Smooth muscle cell of the umbilical artery (primary cell): ENCODE measurements around the gene ANOS1. TPM values are rescaled to one million over a fixed set of nuclear protein-coding genes. Genes with fewer than 3 reads are reported as not detected.

Source experiments
- total RNA-seq: library from RNA; depleted of rRNA; stranded (reverse); fragments of >200 nt; gene quantifications from 2 replicates; pipeline ENCODE4 v1.2.3, GENCODE V29; 2014

ANOS1 gene, protein sequence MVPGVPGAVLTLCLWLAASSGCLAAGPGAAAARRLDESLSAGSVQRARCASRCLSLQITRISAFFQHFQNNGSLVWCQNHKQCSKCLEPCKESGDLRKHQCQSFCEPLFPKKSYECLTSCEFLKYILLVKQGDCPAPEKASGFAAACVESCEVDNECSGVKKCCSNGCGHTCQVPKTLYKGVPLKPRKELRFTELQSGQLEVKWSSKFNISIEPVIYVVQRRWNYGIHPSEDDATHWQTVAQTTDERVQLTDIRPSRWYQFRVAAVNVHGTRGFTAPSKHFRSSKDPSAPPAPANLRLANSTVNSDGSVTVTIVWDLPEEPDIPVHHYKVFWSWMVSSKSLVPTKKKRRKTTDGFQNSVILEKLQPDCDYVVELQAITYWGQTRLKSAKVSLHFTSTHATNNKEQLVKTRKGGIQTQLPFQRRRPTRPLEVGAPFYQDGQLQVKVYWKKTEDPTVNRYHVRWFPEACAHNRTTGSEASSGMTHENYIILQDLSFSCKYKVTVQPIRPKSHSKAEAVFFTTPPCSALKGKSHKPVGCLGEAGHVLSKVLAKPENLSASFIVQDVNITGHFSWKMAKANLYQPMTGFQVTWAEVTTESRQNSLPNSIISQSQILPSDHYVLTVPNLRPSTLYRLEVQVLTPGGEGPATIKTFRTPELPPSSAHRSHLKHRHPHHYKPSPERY
- 29.6 and 35.9 TPM in 2 replicates for total RNA-seq

GRCh38 chrX:8731559-8732395 lies at the start of gene ANOS1:
ANOS1 (minus strand) TSS chrX:8732137; CDS start chrX:8732036, 101 bp downstream.

Other genes starting within 250 kb of the ANOS1 start
- not detected in 2 replicates for gene FAM9A, start 69.2 kb upstream of the ANOS1 start, total RNA-seq